CD4-positive, alpha-beta T cell (primary cell): Measurements from ENCODE around the gene LTA. TPM values are rescaled to one million over a fixed set of nuclear protein-coding genes. Genes with fewer than 3 reads are reported as not detected.

Source experiments
- ATAC-seq: fragments of 200-7000 bp; cut with Tn5 transposase; one replicate; pipeline ENCODE4 v1.10.0; 2022; ENCODE audit warnings: mild to moderate bottlenecking; ENCODE audit not compliant: poor library complexity
- CTCF ChIA-PET: fragments of 350-600 bp; sonication (Branson Sonifier 250); formaldehyde crosslinking; loops from one replicate; lab custom pipeline; 2021; ENCODE audit warnings: antibody characterized with exemption, inconsistent platforms; lab: Charles Lee
- POLR2A ChIA-PET: fragments of 350-600 bp; sonication (Branson Sonifier 250); formaldehyde crosslinking; loops from one replicate; lab custom pipeline; 2021; ENCODE audit warnings: antibody characterized with exemption, inconsistent platforms; lab: Charles Lee
- DNase-seq, 14 experiments: peaks; one replicate each; pipeline ENCODE4 v3.0.0-alpha.2; 2013 to 2020; ENCODE audit warnings: mixed read lengths in 2 of 14
- H3K27ac ChIP-seq, 2 donors: one replicate each; pipeline versions ENCODE4 v1.5.1 to v1.7.0; 2013; ENCODE audit warnings: low read length in 2 of 2, low read depth in 1 of 2, mild to moderate bottlenecking in 1 of 2
- H3K27me3 ChIP-seq, 2 experiments: 1 replicate in 1 of 2; 2 replicates in 1 of 2; pipeline versions ENCODE4 v1.6.1 to v1.7.0; 2013; ENCODE audit warnings: low read length in 2 of 2, control low read depth in 1 of 2, mild to moderate bottlenecking in 1 of 2, moderate library complexity in 1 of 2; ENCODE audit not compliant: insufficient read depth in 2 of 2, control insufficient read depth in 1 of 2
- H3K36me3 ChIP-seq: one replicate; pipeline ENCODE4 v1.6.1; 2013; ENCODE audit warnings: low read length, control low read depth; ENCODE audit not compliant: insufficient read depth
- H3K4me1 ChIP-seq: one replicate; pipeline ENCODE4 v1.6.1; 2013; ENCODE audit warnings: low read length, control low read depth; ENCODE audit not compliant: insufficient read depth
- H3K4me3 ChIP-seq: one replicate; pipeline ENCODE4 v1.5.1; 2013; ENCODE audit warnings: mild to moderate bottlenecking, low read length, moderate library complexity
- H3K9me3 ChIP-seq, 2 experiments: 1 replicate in 1 of 2; 2 replicates in 1 of 2; pipeline versions ENCODE4 v1.6.1 to v1.7.0; 2013; ENCODE audit warnings: low read length in 2 of 2, mild to moderate bottlenecking in 2 of 2, control low read depth in 1 of 2, moderate library complexity in 1 of 2; ENCODE audit not compliant: control insufficient read depth in 1 of 2, insufficient read depth in 1 of 2
- H3K27ac Mint-ChIP-seq: one replicate; pipeline ENCODE4 v1.8.0; 2020; ENCODE audit warnings: mixed read lengths
- H3K27me3 Mint-ChIP-seq: one replicate; pipeline ENCODE4 v1.8.0; 2021; ENCODE audit warnings: mixed read lengths
- H3K36me3 Mint-ChIP-seq: one replicate; pipeline ENCODE4 v1.8.0; 2021; ENCODE audit warnings: low read depth, mixed read lengths
- H3K4me1 Mint-ChIP-seq: one replicate; pipeline ENCODE4 v1.8.0; 2021; ENCODE audit warnings: low read depth, mixed read lengths
- H3K4me3 Mint-ChIP-seq: one replicate; pipeline ENCODE4 v1.8.0; 2020; ENCODE audit warnings: mild to moderate bottlenecking, mixed read lengths
- H3K9me3 Mint-ChIP-seq: one replicate; pipeline ENCODE4 v1.8.0; 2020; ENCODE audit warnings: mixed read lengths
- CTCF ChIP-seq: fragments of 200-600 bp; IDR thresholded peaks from one replicate; pipeline ENCODE4 v1.8.0; 2022; ENCODE audit warnings: antibody characterized with exemption, mild to moderate bottlenecking
- intact Hi-C, 2 experiments: fragments of 100-400 bp; cut with DNase I in 1 of 2; cut with micrococcal nuclease in 1 of 2; formaldehyde crosslinking; loops; one replicate each; pipeline versions ENCODE4 v1.15.1 to v1.9.0; 2023 to 2025; cut with DNase I, micrococcal nuclease
- total RNA-seq, 174 experiments: library from RNA in 2 of 174; stranded (reverse) in 2 of 174; gene quantifications; one replicate each; pipeline ENCODE4 v1.2.3 and lab custom pipeline; 2021 to 2026

Gene LTA
- total RNA-seq, 2 experiments from 2014 or later: 15.4 to 16.7 TPM

GRCh38 chr6:31581434-31582229, 9.5 kb downstream of the LTA start:
- no peak for TF ChIP-seq CTCF
- peaks cover 57% of the 10 kb centered on the region for H3K36me3 Mint-ChIP-seq
- no peaks in the 10 kb centered on the region for H3K27me3 Mint-ChIP-seq
- peaks cover 83% of the 10 kb centered on the region for H3K4me1 ChIP-seq
- ChIA-PET CTCF (interaction anchor here (0.7 to 16.9 kb wide), 9 partner anchors 12 to 88 kb away, joined by 3 to 353 read pairs (median 8); partner anchors contain the start of genes ATP6V1G2, DDX39B, NCR3 and NFKBIL1), POLR2A (interaction anchor here (0.6 to 34.9 kb wide), 19 partner anchors 5 to 1390 kb away, joined by 3 to 1160 read pairs (median 8); partner anchors contain the start of genes ATP6V1G2, BAG6, CSNK2B and DDX39B)
- H3K4me3 Mint-ChIP-seq: peak overlapping the region; percentile 97
- H3K36me3 ChIP-seq: peaks cover 41% of the 10 kb centered on the region
- H3K27ac ChIP-seq: peak overlapping the region; percentile 82 to 95
- H3K4me1 Mint-ChIP-seq: peaks cover 84% of the 10 kb centered on the region
- intact Hi-C loops: loop anchor here (1.0 to 10.0 kb wide), 4 partner anchors 9 to 253 kb away; partner anchors contain the start of gene LTA (in 1 of the 2)
- H3K4me3 ChIP-seq: peak overlapping the region; percentile 97
- H3K27ac Mint-ChIP-seq: peak overlapping the region; percentile 85
- ATAC-seq: no peak
- peak in 7 of 14 experiments; percentile 17 to 57 (median 29) for DNase-seq
- no peaks in the 10 kb centered on the region for H3K9me3 Mint-ChIP-seq
- no peaks in the 10 kb centered on the region for H3K9me3 ChIP-seq
- H3K27me3 ChIP-seq: no peaks in the 10 kb centered on the region

DNA sequence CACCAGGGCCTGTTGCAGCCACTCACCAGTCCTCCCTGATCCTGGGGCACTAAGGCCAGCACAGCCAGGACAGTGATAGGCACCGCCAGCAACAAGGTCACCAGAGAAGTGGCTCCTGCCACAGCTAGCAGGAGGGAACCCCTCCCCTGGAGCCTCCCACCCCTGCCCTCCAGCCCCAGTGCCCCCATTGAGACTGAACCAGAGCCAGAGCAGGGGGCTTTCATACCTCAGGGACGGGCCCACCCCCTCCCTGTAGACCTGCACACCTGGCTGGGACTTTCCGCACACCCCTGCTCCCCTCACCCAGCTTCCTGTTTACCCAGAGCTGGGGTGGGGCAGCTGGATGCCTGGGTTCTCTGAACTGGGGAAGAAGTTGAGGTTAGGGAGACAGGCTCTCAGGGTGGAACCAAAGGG, 10.1 kb downstream of the LTA start, which contains the start of gene LTB:
Gene LTB, minus strand, starts transcription at position 195 of the 414 bp plus-strand sequence. Its CDS starts 7 bp downstream, at position 188.
- DNase-seq: peak; percentile 43 to 90 (median 77)

More for the DNA sequence above, 10.1 kb downstream of the LTA start, which contains the start of gene LTB:
- peak within 1 kb of the TSS; percentile 85 for H3K27ac Mint-ChIP-seq
- peak within 1 kb of the TSS; percentile 82 to 95 for H3K27ac ChIP-seq
- peaks cover 35% of the 10 kb centered on the region for H3K36me3 ChIP-seq
- H3K4me3 Mint-ChIP-seq: peak within 1 kb of the TSS; percentile 97
- ATAC-seq: peak; percentile 65
- no peaks in the 10 kb centered on the region for H3K27me3 ChIP-seq
- H3K27me3 Mint-ChIP-seq: no peaks in the 10 kb centered on the region
- H3K9me3 ChIP-seq: no peaks in the 10 kb centered on the region
- H3K36me3 Mint-ChIP-seq: peaks cover 51% of the 10 kb centered on the region
- H3K9me3 Mint-ChIP-seq: no peaks in the 10 kb centered on the region
- ChIA-PET POLR2A (interaction anchor here (0.6 to 34.9 kb wide), 23 partner anchors 4 to 1389 kb away, joined by 3 to 1160 read pairs (median 6); partner anchors contain the start of genes ABHD16A, ATP6V1G2, BAG6 and C6orf47), CTCF (interaction anchor here (1.2 to 16.9 kb wide), 5 partner anchors 14 to 88 kb away, joined by 3 to 353 read pairs (median 8); partner anchors contain the start of genes ATP6V1G2, NCR3 and NFKBIL1)
- no peak for TF ChIP-seq CTCF
- H3K4me1 Mint-ChIP-seq: peaks cover 84% of the 10 kb centered on the region
- H3K4me1 ChIP-seq: peaks cover 83% of the 10 kb centered on the region
- H3K4me3 ChIP-seq: peak within 1 kb of the TSS; percentile 97
- intact Hi-C loops: loop anchor here in 1 of 2 experiments (10.0 kb wide), 1 partner anchor 253 kb away; no protein-coding TSS in a partner anchor
